ENCODE measurements around the gene GPX5.

GPX5 gene
- total RNA-seq = 0 reads per million in 3 donors

GRCh38 chr6:28525496-28526039 is at the start of gene GPX5:
Gene GPX5 (plus strand): TSS chr6:28525881. CDS start chr6:28526014, 133 bp downstream.
- no peak for DNase-seq
- peaks cover 3% of the 10 kb centered on the region for H3K27me3 ChIP-seq (replicated peaks; ENCODE audit: control insufficient read depth, insufficient read depth, low read length, poor library complexity, severe bottlenecking)
- no peak within 1 kb of the TSS for H3K4me3 ChIP-seq (ENCODE audit: insufficient read depth, low read depth, low read length, poor library complexity, severe bottlenecking)
- H3K9me3 ChIP-seq (ENCODE audit: control insufficient read depth, low read length) = no peaks in the 10 kb centered on the region
- H3K36me3 ChIP-seq (ENCODE audit: control insufficient read depth, insufficient read depth, low read length) = no peaks in the 10 kb centered on the region
- no peak within 1 kb of the TSS for H3K27ac ChIP-seq (ENCODE audit: insufficient read depth, low read length, poor library complexity, severe bottlenecking)
- H3K4me1 ChIP-seq (ENCODE audit: control insufficient read depth, insufficient read depth, low read length, poor library complexity, severe bottlenecking) = no peaks in the 10 kb centered on the region

GRCh38 chr6:28478518-28478917 is 47.2 kb upstream of the GPX5 start:
- no peaks in the 10 kb centered on the region for H3K4me1 ChIP-seq (ENCODE audit: control insufficient read depth, insufficient read depth, low read length, poor library complexity, severe bottlenecking)
- no peak overlapping the region for H3K4me3 ChIP-seq (ENCODE audit: insufficient read depth, low read depth, low read length, poor library complexity, severe bottlenecking)
- H3K36me3 ChIP-seq (ENCODE audit: control insufficient read depth, insufficient read depth, low read length) = no peaks in the 10 kb centered on the region
- no peak for DNase-seq
- H3K27me3 ChIP-seq (replicated peaks; ENCODE audit: control insufficient read depth, insufficient read depth, low read length, poor library complexity, severe bottlenecking) = peaks cover 9% of the 10 kb centered on the region
- no peak overlapping the region for H3K27ac ChIP-seq (ENCODE audit: insufficient read depth, low read length, poor library complexity, severe bottlenecking)
- H3K9me3 ChIP-seq (ENCODE audit: control insufficient read depth, low read length) = no peaks in the 10 kb centered on the region

GRCh38 chr6:28480253-28480932 is 45.3 kb upstream of the GPX5 start:
- no peak for DNase-seq
- no peak overlapping the region for H3K4me3 ChIP-seq (ENCODE audit: insufficient read depth, low read depth, low read length, poor library complexity, severe bottlenecking)
- H3K4me1 ChIP-seq (ENCODE audit: control insufficient read depth, insufficient read depth, low read length, poor library complexity, severe bottlenecking) = no peaks in the 10 kb centered on the region
- no peaks in the 10 kb centered on the region for H3K36me3 ChIP-seq (ENCODE audit: control insufficient read depth, insufficient read depth, low read length)
- no peaks in the 10 kb centered on the region for H3K9me3 ChIP-seq (ENCODE audit: control insufficient read depth, low read length)
- peaks cover 9% of the 10 kb centered on the region for H3K27me3 ChIP-seq (replicated peaks; ENCODE audit: control insufficient read depth, insufficient read depth, low read length, poor library complexity, severe bottlenecking)
- H3K27ac ChIP-seq (ENCODE audit: insufficient read depth, low read length, poor library complexity, severe bottlenecking) = no peak overlapping the region

GRCh38 chr6:28485482-28485881 is 40.2 kb upstream of the GPX5 start:
- no peak for DNase-seq
- Histone ChIP-seq H3K4me1 (ENCODE audit: control insufficient read depth, insufficient read depth, low read length, poor library complexity, severe bottlenecking) (peaks cover 10% of the 10 kb centered on the region), H3K36me3 (ENCODE audit: control insufficient read depth, insufficient read depth, low read length) (no peaks in the 10 kb centered on the region), H3K4me3 (ENCODE audit: insufficient read depth, low read depth, low read length, poor library complexity, severe bottlenecking) (no peak overlapping the region), H3K27ac (ENCODE audit: insufficient read depth, low read length, poor library complexity, severe bottlenecking) (no peak overlapping the region), H3K27me3 (replicated peaks; ENCODE audit: control insufficient read depth, insufficient read depth, low read length, poor library complexity, severe bottlenecking) (peaks cover 4% of the 10 kb centered on the region), H3K9me3 (ENCODE audit: control insufficient read depth, low read length) (no peaks in the 10 kb centered on the region)

- Histone ChIP-seq H3K9me3 (ENCODE audit: control insufficient read depth, low read length) (no peaks in the 10 kb centered on the region), H3K27ac (ENCODE audit: insufficient read depth, low read length, poor library complexity, severe bottlenecking) (no peak overlapping the region), H3K4me3 (ENCODE audit: insufficient read depth, low read depth, low read length, poor library complexity, severe bottlenecking) (no peak overlapping the region), H3K4me1 (ENCODE audit: control insufficient read depth, insufficient read depth, low read length, poor library complexity, severe bottlenecking) (peaks cover 10% of the 10 kb centered on the region), H3K36me3 (ENCODE audit: control insufficient read depth, insufficient read depth, low read length) (no peaks in the 10 kb centered on the region), H3K27me3 (replicated peaks; ENCODE audit: control insufficient read depth, insufficient read depth, low read length, poor library complexity, severe bottlenecking) (peaks cover 7% of the 10 kb centered on the region)
- DNase-seq = no peak
These were observed 39.1 kb upstream of the GPX5 start for GRCh38 chr6:28486533-28486932.

- H3K36me3 ChIP-seq (ENCODE audit: control insufficient read depth, insufficient read depth, low read length) = no peaks in the 10 kb centered on the region
- no peaks in the 10 kb centered on the region for H3K9me3 ChIP-seq (ENCODE audit: control insufficient read depth, low read length)
- no peak overlapping the region for H3K4me3 ChIP-seq (ENCODE audit: insufficient read depth, low read depth, low read length, poor library complexity, severe bottlenecking)
- peaks cover 7% of the 10 kb centered on the region for H3K27me3 ChIP-seq (replicated peaks; ENCODE audit: control insufficient read depth, insufficient read depth, low read length, poor library complexity, severe bottlenecking)
- H3K4me1 ChIP-seq (ENCODE audit: control insufficient read depth, insufficient read depth, low read length, poor library complexity, severe bottlenecking) = peaks cover 10% of the 10 kb centered on the region
- no peak overlapping the region for H3K27ac ChIP-seq (ENCODE audit: insufficient read depth, low read length, poor library complexity, severe bottlenecking)
- DNase-seq = no peak
These were observed 38.5 kb upstream of the GPX5 start for GRCh38 chr6:28486988-28487742.

- Histone ChIP-seq H3K36me3 (ENCODE audit: control insufficient read depth, insufficient read depth, low read length) (no peaks in the 10 kb centered on the region), H3K9me3 (ENCODE audit: control insufficient read depth, low read length) (no peaks in the 10 kb centered on the region), H3K27me3 (replicated peaks; ENCODE audit: control insufficient read depth, insufficient read depth, low read length, poor library complexity, severe bottlenecking) (peaks cover 7% of the 10 kb centered on the region), H3K27ac (ENCODE audit: insufficient read depth, low read length, poor library complexity, severe bottlenecking) (no peak overlapping the region), H3K4me3 (ENCODE audit: insufficient read depth, low read depth, low read length, poor library complexity, severe bottlenecking) (peak overlapping the region; percentile 39), H3K4me1 (ENCODE audit: control insufficient read depth, insufficient read depth, low read length, poor library complexity, severe bottlenecking) (peaks cover 10% of the 10 kb centered on the region)
- DNase-seq = no peak
These were observed 36.7 kb upstream of the GPX5 start for GRCh38 chr6:28488916-28489365.

GRCh38 chr6:28489366-28490204 is 36.1 kb upstream of the GPX5 start:
- Histone ChIP-seq H3K9me3 (ENCODE audit: control insufficient read depth, low read length) (no peaks in the 10 kb centered on the region), H3K4me3 (ENCODE audit: insufficient read depth, low read depth, low read length, poor library complexity, severe bottlenecking) (peak overlapping the region; percentile 39), H3K27ac (ENCODE audit: insufficient read depth, low read length, poor library complexity, severe bottlenecking) (no peak overlapping the region), H3K27me3 (replicated peaks; ENCODE audit: control insufficient read depth, insufficient read depth, low read length, poor library complexity, severe bottlenecking) (peaks cover 7% of the 10 kb centered on the region), H3K36me3 (ENCODE audit: control insufficient read depth, insufficient read depth, low read length) (no peaks in the 10 kb centered on the region), H3K4me1 (ENCODE audit: control insufficient read depth, insufficient read depth, low read length, poor library complexity, severe bottlenecking) (peaks cover 10% of the 10 kb centered on the region)
- no peak for DNase-seq

GRCh38 chr6:28490205-28490890 is 35.3 kb upstream of the GPX5 start:
- no peak for DNase-seq
- Histone ChIP-seq H3K36me3 (ENCODE audit: control insufficient read depth, insufficient read depth, low read length) (no peaks in the 10 kb centered on the region), H3K27me3 (replicated peaks; ENCODE audit: control insufficient read depth, insufficient read depth, low read length, poor library complexity, severe bottlenecking) (peaks cover 7% of the 10 kb centered on the region), H3K27ac (ENCODE audit: insufficient read depth, low read length, poor library complexity, severe bottlenecking) (no peak overlapping the region), H3K4me1 (ENCODE audit: control insufficient read depth, insufficient read depth, low read length, poor library complexity, severe bottlenecking) (peaks cover 10% of the 10 kb centered on the region), H3K4me3 (ENCODE audit: insufficient read depth, low read depth, low read length, poor library complexity, severe bottlenecking) (peak overlapping the region; percentile 39), H3K9me3 (ENCODE audit: control insufficient read depth, low read length) (no peaks in the 10 kb centered on the region)

All from effector memory CD4-positive, alpha-beta T cell (primary cell).